CD4-positive, alpha-beta T cell treated with Interleukin-10 for 1 hour (primary cell): ENCODE results near the gene ANXA7.
"Not testable (repeated sequence)": the region's sequence is repeated elsewhere in the genome, so short reads cannot be mapped to it uniquely, and the experiment has no call there.

Experiments
- DNase-seq: peaks from one replicate; pipeline ENCODE4 v3.0.0-alpha.2; 2020

The ANXA7 gene

DNA sequence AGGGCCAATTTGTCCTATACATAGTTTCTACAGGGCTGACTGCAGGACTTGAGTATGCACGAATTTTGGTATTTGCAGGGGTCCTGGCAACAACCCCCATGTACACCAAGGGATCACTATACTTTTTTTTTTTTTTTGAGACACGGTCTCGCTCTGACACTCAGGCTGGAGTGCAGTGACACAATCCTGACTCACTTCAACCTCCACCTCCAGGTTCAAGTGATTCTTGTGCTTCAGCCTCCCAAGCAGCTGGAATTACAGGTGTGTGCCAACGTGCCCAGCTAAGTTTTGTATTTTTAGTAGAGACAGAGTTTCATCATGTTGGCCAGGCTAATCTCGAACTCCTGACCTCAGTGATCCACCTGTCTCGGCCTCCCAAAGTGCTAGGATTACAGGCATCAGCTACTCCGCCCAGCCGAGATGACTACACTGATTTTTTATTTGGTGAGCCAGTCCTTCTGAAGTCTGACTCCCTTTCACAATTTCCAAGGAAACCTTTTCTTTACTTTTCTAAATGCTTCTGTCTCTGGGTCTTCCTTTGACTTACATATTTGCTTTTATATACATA lies 75.0 kb downstream of the ANXA7 start:
- no peak for DNase-seq

GRCh38 chr10:73333202-73333601 lies 80.7 kb downstream of the ANXA7 start:
- no peak for DNase-seq

DNA sequence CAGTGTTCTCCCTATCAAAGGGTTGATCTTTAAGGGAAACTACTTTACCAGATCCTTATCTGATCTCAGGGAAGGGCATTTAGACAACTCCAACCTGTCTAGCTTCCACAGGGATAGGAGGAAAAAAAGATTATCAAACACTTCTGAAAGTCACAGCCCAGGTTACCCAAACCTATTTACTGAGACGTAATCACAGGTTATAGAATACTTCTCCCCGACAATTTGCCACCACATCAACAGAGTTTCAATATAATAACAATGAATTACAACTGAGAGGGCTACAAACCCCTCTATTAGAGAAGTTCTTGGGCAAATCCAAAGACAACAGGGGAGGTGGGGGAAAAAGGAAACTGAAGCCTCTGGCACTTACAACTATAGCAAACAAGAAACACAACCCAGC lies 81.5 kb downstream of the ANXA7 start:
- DNase-seq: no peak

DNA sequence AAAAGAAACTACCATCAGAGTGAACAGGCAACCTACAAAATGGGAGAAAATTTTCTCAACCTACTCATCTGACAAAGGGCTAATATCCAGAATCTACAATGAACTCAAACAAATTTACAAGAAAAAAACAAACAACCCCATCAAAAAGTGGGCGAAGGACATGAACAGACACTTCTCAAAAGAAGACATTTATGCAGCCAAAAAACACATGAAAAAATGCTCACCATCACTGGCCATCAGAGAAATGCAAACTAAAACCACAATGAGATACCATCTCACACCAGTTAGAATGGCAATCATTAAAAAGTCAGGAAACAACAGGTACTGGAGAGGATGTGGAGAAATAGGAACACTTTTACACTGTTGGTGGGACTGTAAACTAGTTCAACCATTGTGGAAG lies 85.3 kb downstream of the ANXA7 start:
- DNase-seq: not testable (repeated sequence)

DNA sequence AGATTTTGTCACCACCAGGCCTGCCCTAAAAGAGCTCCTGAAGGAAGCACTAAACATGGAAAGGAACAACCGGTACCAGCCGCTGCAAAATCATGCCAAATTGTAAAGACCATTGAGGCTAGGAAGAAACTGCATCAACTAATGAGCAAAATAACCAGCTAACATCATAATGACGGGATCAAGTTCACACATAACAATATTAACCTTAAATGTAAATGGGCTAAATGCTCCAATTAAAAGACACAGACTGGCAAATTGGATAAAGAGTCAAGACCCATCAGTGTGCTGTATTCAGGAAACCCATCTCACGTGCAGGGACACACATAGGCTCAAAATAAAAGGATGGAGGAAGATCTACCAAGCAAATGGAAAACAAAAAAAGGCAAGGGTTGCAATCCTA lies 88.6 kb downstream of the ANXA7 start:
- not testable (repeated sequence) for DNase-seq
